Liver (tissue), 9 donors: ENCODE results near the gene PCDHB15. TPM values are rescaled to one million over a fixed set of nuclear protein-coding genes. Genes with fewer than 3 reads are reported as not detected.
"Not testable (repeated sequence)": the region's sequence is repeated elsewhere in the genome, so short reads cannot be mapped to it uniquely, and the experiment has no call there.

Source experiments
- DNase-seq: peaks from one replicate; pipeline ENCODE4 v3.0.0-alpha.2; 2017; ENCODE audit warnings: low spot score
- H3K27ac ChIP-seq, 2 donors: one replicate each; pipeline ENCODE4 v1.7.0; 2013; ENCODE audit warnings: inconsistent platforms in 2 of 2, low read length in 2 of 2, control low read depth in 1 of 2, low read depth in 1 of 2, mild to moderate bottlenecking in 1 of 2
- H3K27me3 ChIP-seq, 4 donors: one replicate each; pipeline versions ENCODE4 v1.6.1 to v1.7.0; 2013; ENCODE audit warnings: low read length in 3 of 4, inconsistent platforms in 1 of 4, mild to moderate bottlenecking in 1 of 4, moderate library complexity in 1 of 4; ENCODE audit not compliant: control insufficient read depth in 4 of 4, insufficient read depth in 4 of 4
- H3K36me3 ChIP-seq, 4 donors: one replicate each; pipeline versions ENCODE4 v1.6.1 to v1.7.0; 2013; ENCODE audit warnings: low read length in 3 of 4, mild to moderate bottlenecking in 3 of 4, low read depth in 1 of 4, moderate library complexity in 1 of 4; ENCODE audit not compliant: control insufficient read depth in 4 of 4, insufficient read depth in 3 of 4
- H3K4me1 ChIP-seq, 4 donors: one replicate each; pipeline versions ENCODE4 v1.6.1 to v1.7.0; 2013; ENCODE audit warnings: low read length in 3 of 4, mild to moderate bottlenecking in 3 of 4, moderate library complexity in 1 of 4; ENCODE audit not compliant: control insufficient read depth in 4 of 4, insufficient read depth in 4 of 4
- H3K4me3 ChIP-seq, 3 donors: one replicate each; pipeline versions ENCODE4 v1.6.1 to v1.7.0; 2013; ENCODE audit warnings: low read length in 3 of 3, control low read depth in 1 of 3, low read depth in 1 of 3, mild to moderate bottlenecking in 1 of 3
- H3K9ac ChIP-seq, 2 donors: one replicate each; pipeline ENCODE4 v1.7.0; 2013; ENCODE audit warnings: low read length in 2 of 2, mild to moderate bottlenecking in 2 of 2, moderate library complexity in 2 of 2, control low read depth in 1 of 2, low read depth in 1 of 2
- H3K9me3 ChIP-seq, 4 donors: one replicate each; pipeline versions ENCODE4 v1.6.1 to v1.7.0; 2013; ENCODE audit warnings: low read length in 3 of 4; ENCODE audit not compliant: control insufficient read depth in 4 of 4
- EGR1 ChIP-seq, 2 donors: IDR thresholded peaks; 2 replicates each; pipeline ENCODE4 v1.6.1; 2016 to 2018; ENCODE audit warnings: antibody characterized with exemption in 2 of 2, low read depth in 2 of 2
- FOXA1 ChIP-seq: IDR thresholded peaks from 2 replicates; pipeline ENCODE4 v1.6.1; 2016; ENCODE audit warnings: antibody characterized with exemption
- FOXA2 ChIP-seq: IDR thresholded peaks from 2 replicates; pipeline ENCODE4 v1.6.1; 2016; ENCODE audit warnings: antibody characterized with exemption
- GABPA ChIP-seq, 2 donors: IDR thresholded peaks in 1 of 2; conservative IDR thresholded peaks in 1 of 2; 2 replicates each; pipeline ENCODE4 v1.6.1; 2016; ENCODE audit warnings: antibody characterized with exemption in 2 of 2, mild to moderate bottlenecking in 1 of 2, moderate library complexity in 1 of 2
- HNF4A ChIP-seq, 2 donors: conservative IDR thresholded peaks; 2 replicates each; pipeline ENCODE4 v1.6.1; 2016; ENCODE audit warnings: antibody characterized with exemption in 2 of 2, mild to moderate bottlenecking in 2 of 2
- JUND ChIP-seq, 2 donors: IDR thresholded peaks; 2 replicates each; pipeline ENCODE4 v1.6.1; 2016; ENCODE audit warnings: antibody characterized with exemption in 2 of 2
- RAD21 ChIP-seq, 2 donors: IDR thresholded peaks; 2 replicates each; pipeline ENCODE4 v1.6.1; 2016; ENCODE audit warnings: antibody characterized with exemption in 2 of 2, mild to moderate bottlenecking in 2 of 2
- RXRA ChIP-seq, 2 donors: IDR thresholded peaks; 2 replicates each; pipeline ENCODE4 v1.6.1; 2017 to 2018; ENCODE audit warnings: antibody characterized with exemption in 2 of 2, mild to moderate bottlenecking in 1 of 2
- SP1 ChIP-seq: IDR thresholded peaks from 2 replicates; pipeline ENCODE4 v1.6.1; 2018; ENCODE audit warnings: antibody characterized with exemption, mild to moderate bottlenecking
- YY1 ChIP-seq: IDR thresholded peaks from 2 replicates; pipeline ENCODE4 v1.6.1; 2016; ENCODE audit warnings: antibody characterized with exemption, mild to moderate bottlenecking
- WGBS: extraction: QIAGEN DNeasy Blood & Tissue Kit; methylation state at CpG from one replicate; pipeline ENCODE4 v1.1.7; 2013; 5-methylcytosine and 5-hydroxymethylcytosine counted together
- polyA plus RNA-seq, 2 donors: library from polyadenylated mRNA; stranded (reverse) in 1 of 2; unstranded in 1 of 2; fragments of 200-250 nt in 1 of 2; fragments of >200 nt in 1 of 2; fragmentation: Nextera tagmentation in 1 of 2; extraction: Ambion mirVana in 1 of 2; gene quantifications; one replicate each; pipeline versions ENCODE4 v1.2.1 to v1.2.3, GENCODE V29; 2013 to 2015
- total RNA-seq, 2 donors: library from RNA; depleted of rRNA; stranded (reverse); fragments of >200 nt; gene quantifications; one replicate each; pipeline ENCODE4 v1.2.3, GENCODE V29; 2014
- TF ChIP-seq, protein P1 (sequence below): IDR thresholded peaks from 2 replicates; pipeline ENCODE4 v1.6.1; 2016; ENCODE audit warnings: antibody characterized with exemption
- TF ChIP-seq, protein P2 (sequence below): IDR thresholded peaks from 2 replicates; pipeline ENCODE4 v1.6.1; 2016; ENCODE audit warnings: antibody characterized with exemption
- TF ChIP-seq, protein P3 (sequence below): IDR thresholded peaks from 2 replicates; pipeline ENCODE4 v1.6.1; 2016; ENCODE audit warnings: antibody characterized with exemption
- TF ChIP-seq, protein P4 (sequence below): IDR thresholded peaks from 2 replicates; pipeline ENCODE4 v1.6.1; 2016; ENCODE audit warnings: antibody characterized with exemption, mild to moderate bottlenecking
- donor health status: healthy.
- donor health status: healthy.
- donor health status: healthy.
- donor health status: healthy.
- donor health status: healthy.

The PCDHB15 gene
- total and polyA plus RNA-seq, 4 donors: 0.21 to 0.59 (median 0.40) TPM

DNA sequence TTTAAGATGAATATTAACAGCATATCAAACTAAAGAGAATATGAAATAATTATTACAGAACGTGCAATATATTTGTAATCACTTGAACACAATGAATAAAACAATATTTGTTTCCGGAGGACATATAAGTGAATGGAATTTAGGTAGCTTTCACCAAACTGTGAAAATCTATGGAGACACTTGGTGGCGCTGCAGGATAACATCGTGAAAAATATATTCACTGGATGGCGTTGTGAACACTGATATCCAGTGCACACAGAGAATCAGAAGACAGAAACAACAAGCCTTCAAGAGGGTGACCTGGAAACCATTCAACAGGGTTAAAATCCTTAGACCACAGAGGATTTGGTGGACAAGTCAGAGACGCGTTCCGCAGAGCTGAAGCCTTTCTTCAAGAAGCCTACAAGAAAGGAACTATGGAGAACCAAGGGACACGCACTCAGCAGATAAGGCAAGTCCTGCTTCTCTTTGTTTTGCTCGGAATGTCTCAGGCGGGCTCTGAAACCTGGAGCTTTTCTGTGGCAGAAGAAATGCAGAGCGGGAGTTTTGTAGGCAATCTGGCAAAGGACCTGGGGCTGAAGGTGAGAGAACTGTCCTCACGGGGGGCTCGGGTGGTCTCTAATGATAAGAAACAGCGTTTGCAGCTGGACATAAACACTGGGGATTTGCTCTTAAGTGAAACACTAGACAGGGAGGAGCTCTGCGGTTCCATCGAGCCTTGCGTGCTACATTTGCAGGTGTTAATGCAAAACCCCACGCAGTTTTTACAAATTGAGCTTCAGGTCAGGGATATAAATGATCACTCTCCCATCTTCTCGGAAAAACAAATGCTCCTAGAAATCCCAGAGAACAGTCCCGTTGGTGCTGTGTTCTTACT lies 45.6 kb upstream of the PCDHB15 start, which contains the start of gene PCDHB11:
Gene PCDHB11 (plus strand): TSS at position 269 of the 877 bp plus-strand sequence. CDS start 148 bp downstream, at position 417.
- no peak within 1 kb of the TSS for H3K4me3 ChIP-seq
- H3K9ac ChIP-seq: no peak within 1 kb of the TSS
- DNase-seq: no peak
- H3K36me3 ChIP-seq: no peaks in the 10 kb centered on the region
- TF ChIP-seq JUND (IDR thresholded peaks at IDR 0.05) (no peak), HNF4A (conservative IDR thresholded peaks at IDR 0.05) (no peak), FOXA1 (no peak), RAD21 (IDR thresholded peaks at IDR 0.05) (no peak), SP1 (no peak), FOXA2 (no peak), GABPA (IDR thresholded peaks at IDR 0.05 in 1 of 2, conservative IDR thresholded peaks at IDR 0.05 in 1 of 2) (no peak), EGR1 (IDR thresholded peaks at IDR 0.05; ENCODE audit: low read depth in 2 of 2) (no peak)
- TF ChIP-seq, protein P1, sequence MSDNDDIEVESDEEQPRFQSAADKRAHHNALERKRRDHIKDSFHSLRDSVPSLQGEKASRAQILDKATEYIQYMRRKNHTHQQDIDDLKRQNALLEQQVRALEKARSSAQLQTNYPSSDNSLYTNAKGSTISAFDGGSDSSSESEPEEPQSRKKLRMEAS: no peak
- TF ChIP-seq, protein P2, sequence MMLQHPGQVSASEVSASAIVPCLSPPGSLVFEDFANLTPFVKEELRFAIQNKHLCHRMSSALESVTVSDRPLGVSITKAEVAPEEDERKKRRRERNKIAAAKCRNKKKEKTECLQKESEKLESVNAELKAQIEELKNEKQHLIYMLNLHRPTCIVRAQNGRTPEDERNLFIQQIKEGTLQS: no peak
- no peak within 1 kb of the TSS for H3K27ac ChIP-seq
- peaks cover 20 to 45% (median 26%) of the 10 kb centered on the region in 4 donors for H3K9me3 ChIP-seq
- no peaks in the 10 kb centered on the region for H3K27me3 ChIP-seq
- WGBS: 28% methylated on average over 21 of the region's 21 CpGs
- H3K4me1 ChIP-seq: no peaks in the 10 kb centered on the region

DNA sequence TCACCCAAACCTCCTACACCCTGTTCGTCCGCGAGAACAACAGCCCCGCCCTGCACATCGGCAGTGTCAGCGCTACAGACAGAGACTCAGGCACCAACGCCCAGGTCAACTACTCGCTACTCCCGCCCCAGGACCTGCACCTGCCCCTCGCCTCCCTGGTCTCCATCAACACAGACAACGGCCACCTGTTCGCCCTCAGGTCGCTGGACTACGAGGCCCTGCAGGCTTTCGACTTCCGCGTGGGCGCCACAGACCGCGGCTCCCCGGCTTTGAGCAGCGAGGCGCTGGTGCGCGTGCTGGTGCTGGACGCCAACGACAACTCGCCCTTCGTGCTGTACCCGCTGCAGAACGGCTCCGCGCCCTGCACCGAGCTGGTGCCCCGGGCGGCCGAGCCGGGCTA lies 44.1 kb upstream of the PCDHB15 start:
- H3K4me3 ChIP-seq, H3K9ac ChIP-seq, H3K27ac ChIP-seq, H3K4me1 ChIP-seq, DNase-seq, H3K36me3 ChIP-seq, H3K27me3 ChIP-seq: not testable (repeated sequence)
- peaks cover 18 to 38% (median 25%) of the 10 kb centered on the region in 4 donors for H3K9me3 ChIP-seq
- WGBS: 26% methylated on average over 28 of the region's 38 CpGs

DNA sequence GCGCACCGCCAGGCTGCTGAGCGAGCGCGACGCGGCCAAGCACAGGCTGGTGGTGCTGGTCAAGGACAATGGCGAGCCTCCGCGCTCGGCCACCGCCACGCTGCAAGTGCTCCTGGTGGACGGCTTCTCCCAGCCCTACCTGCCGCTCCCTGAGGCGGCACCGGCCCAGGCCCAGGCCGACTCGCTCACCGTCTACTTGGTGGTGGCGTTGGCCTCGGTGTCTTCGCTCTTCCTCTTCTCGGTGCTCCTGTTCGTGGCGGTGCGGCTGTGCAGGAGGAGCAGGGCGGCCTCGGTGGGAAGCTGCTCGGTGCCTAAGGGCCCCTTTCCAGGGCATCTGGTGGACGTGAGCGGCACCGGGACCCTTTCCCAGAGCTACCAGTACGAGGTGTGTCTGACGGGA lies 43.5 kb upstream of the PCDHB15 start:
- peaks cover 16 to 32% (median 24%) of the 10 kb centered on the region in 4 donors for H3K9me3 ChIP-seq
- not testable (repeated sequence) for H3K36me3 ChIP-seq, H3K4me1 ChIP-seq, H3K9ac ChIP-seq, H3K27ac ChIP-seq, H3K27me3 ChIP-seq, H3K4me3 ChIP-seq, DNase-seq
- WGBS: 31% methylated on average over 29 of the region's 35 CpGs

DNA sequence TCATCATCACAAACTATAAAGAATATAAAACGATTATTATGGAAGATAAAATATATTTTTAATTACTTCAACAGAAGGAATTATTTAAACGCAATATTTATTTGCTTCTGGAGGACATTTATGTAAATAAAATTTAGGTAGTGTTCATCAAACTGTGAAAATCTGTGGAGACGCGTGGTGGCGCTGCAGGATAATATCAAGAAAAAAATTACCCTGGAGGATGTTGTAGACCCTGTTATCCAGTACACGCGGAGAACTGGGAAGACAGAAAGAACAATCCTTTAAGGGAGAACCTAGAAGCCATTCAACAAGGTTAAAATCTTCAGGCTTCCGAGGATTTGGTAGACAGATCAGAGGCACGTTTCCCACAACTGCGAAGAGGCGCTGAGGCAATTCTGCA lies 36.7 kb upstream of the PCDHB15 start, which contains the start of gene PCDHB12:
Gene PCDHB12 (plus strand): TSS at position 242 of the 400 bp plus-strand sequence. CDS start 189 bp downstream, outside the sequence.
- peak within 1 kb of the TSS in 1 of 3 donors; percentile 8 for H3K4me3 ChIP-seq
- no peaks in the 10 kb centered on the region for H3K4me1 ChIP-seq
- no peak for DNase-seq
- peaks cover 0 to 5% (median 0%) of the 10 kb centered on the region in 4 donors for H3K27me3 ChIP-seq
- 16% methylated on average over 11 of the region's 11 CpGs for WGBS
- H3K36me3 ChIP-seq: no peaks in the 10 kb centered on the region
- H3K27ac ChIP-seq: no peak within 1 kb of the TSS
- no peak within 1 kb of the TSS for H3K9ac ChIP-seq
- H3K9me3 ChIP-seq: peaks cover 3 to 15% (median 9%) of the 10 kb centered on the region in 4 donors
- TF ChIP-seq SP1: no peak
- TF ChIP-seq GABPA (IDR thresholded peaks at IDR 0.05 in 1 of 2, conservative IDR thresholded peaks at IDR 0.05 in 1 of 2): no peak
- no peak for TF ChIP-seq YY1
- TF ChIP-seq RXRA (IDR thresholded peaks at IDR 0.05): no peak
- TF ChIP-seq, protein P3, sequence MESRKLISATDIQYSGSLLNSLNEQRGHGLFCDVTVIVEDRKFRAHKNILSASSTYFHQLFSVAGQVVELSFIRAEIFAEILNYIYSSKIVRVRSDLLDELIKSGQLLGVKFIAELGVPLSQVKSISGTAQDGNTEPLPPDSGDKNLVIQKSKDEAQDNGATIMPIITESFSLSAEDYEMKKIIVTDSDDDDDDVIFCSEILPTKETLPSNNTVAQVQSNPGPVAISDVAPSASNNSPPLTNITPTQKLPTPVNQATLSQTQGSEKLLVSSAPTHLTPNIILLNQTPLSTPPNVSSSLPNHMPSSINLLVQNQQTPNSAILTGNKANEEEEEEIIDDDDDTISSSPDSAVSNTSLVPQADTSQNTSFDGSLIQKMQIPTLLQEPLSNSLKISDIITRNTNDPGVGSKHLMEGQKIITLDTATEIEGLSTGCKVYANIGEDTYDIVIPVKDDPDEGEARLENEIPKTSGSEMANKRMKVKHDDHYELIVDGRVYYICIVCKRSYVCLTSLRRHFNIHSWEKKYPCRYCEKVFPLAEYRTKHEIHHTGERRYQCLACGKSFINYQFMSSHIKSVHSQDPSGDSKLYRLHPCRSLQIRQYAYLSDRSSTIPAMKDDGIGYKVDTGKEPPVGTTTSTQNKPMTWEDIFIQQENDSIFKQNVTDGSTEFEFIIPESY: no peak
- TF ChIP-seq FOXA2: no peak
- TF ChIP-seq FOXA1: no peak
- TF ChIP-seq, protein P4, sequence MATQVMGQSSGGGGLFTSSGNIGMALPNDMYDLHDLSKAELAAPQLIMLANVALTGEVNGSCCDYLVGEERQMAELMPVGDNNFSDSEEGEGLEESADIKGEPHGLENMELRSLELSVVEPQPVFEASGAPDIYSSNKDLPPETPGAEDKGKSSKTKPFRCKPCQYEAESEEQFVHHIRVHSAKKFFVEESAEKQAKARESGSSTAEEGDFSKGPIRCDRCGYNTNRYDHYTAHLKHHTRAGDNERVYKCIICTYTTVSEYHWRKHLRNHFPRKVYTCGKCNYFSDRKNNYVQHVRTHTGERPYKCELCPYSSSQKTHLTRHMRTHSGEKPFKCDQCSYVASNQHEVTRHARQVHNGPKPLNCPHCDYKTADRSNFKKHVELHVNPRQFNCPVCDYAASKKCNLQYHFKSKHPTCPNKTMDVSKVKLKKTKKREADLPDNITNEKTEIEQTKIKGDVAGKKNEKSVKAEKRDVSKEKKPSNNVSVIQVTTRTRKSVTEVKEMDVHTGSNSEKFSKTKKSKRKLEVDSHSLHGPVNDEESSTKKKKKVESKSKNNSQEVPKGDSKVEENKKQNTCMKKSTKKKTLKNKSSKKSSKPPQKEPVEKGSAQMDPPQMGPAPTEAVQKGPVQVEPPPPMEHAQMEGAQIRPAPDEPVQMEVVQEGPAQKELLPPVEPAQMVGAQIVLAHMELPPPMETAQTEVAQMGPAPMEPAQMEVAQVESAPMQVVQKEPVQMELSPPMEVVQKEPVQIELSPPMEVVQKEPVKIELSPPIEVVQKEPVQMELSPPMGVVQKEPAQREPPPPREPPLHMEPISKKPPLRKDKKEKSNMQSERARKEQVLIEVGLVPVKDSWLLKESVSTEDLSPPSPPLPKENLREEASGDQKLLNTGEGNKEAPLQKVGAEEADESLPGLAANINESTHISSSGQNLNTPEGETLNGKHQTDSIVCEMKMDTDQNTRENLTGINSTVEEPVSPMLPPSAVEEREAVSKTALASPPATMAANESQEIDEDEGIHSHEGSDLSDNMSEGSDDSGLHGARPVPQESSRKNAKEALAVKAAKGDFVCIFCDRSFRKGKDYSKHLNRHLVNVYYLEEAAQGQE: no peak
- TF ChIP-seq RAD21 (IDR thresholded peaks at IDR 0.05): peak in 1 of 2 donors; percentile 8
- TF ChIP-seq, protein P1: no peak
